ENCODE results near the gene PSD. TPM values are rescaled to one million over a fixed set of nuclear protein-coding genes. Genes with fewer than 3 reads are reported as not detected.

Gene PSD
- total and polyA plus RNA-seq, 10 of the 15 experiments (the other 5 are each of a cell fraction or from before 2014, with no cell fraction given), result 0.11 to 2.0 (median 0.49) TPM; not detected in 2

DNA sequence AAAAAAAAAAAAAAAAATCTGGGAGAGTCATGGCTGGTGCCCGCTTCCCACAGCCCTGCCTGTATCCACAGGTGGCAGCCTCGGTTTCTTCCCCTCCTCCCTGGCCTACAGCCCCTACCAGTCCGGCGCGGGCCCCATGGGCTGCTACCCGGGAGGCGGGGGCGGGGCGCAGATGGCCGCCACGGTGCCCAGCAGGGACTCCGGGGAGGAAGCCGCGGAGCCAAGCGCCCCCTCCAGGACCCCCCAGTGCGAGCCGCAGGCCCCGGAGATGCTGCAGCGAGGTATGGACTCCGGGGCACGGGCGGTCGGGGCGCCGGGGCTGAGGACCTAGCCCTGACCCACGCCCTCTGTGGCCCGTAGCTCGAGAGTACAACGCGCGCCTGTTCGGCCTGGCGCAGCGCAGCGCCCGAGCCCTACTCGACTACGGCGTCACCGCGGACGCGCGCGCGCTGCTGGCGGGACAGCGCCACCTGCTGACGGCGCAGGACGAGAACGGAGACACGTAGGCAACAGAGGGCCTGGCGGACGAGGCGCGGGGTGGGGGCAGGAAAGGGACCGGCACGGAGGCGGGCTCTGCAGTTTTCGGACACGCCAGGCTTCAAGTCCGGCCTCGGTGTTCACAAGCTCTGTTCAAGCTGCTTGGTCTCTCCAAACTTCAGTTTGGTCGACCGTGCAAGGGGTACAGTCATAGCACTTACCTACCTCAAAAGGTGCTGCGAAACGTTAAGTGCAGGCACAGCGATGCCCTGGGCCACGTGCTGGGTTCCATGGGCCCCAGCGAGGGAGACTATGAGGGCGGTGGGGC is 19.2 kb downstream of the PSD start (continued):
- TF ChIP-seq, protein P1, sequence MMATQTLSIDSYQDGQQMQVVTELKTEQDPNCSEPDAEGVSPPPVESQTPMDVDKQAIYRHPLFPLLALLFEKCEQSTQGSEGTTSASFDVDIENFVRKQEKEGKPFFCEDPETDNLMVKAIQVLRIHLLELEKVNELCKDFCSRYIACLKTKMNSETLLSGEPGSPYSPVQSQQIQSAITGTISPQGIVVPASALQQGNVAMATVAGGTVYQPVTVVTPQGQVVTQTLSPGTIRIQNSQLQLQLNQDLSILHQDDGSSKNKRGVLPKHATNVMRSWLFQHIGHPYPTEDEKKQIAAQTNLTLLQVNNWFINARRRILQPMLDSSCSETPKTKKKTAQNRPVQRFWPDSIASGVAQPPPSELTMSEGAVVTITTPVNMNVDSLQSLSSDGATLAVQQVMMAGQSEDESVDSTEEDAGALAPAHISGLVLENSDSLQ (IDR thresholded peaks at IDR 0.05), result peak; percentile 42
- TF ChIP-seq, protein P2, sequence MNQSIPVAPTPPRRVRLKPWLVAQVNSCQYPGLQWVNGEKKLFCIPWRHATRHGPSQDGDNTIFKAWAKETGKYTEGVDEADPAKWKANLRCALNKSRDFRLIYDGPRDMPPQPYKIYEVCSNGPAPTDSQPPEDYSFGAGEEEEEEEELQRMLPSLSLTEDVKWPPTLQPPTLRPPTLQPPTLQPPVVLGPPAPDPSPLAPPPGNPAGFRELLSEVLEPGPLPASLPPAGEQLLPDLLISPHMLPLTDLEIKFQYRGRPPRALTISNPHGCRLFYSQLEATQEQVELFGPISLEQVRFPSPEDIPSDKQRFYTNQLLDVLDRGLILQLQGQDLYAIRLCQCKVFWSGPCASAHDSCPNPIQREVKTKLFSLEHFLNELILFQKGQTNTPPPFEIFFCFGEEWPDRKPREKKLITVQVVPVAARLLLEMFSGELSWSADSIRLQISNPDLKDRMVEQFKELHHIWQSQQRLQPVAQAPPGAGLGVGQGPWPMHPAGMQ (IDR thresholded peaks at IDR 0.05; ENCODE audit: borderline replicate concordance), result no peak
- TF ChIP-seq, protein P3, sequence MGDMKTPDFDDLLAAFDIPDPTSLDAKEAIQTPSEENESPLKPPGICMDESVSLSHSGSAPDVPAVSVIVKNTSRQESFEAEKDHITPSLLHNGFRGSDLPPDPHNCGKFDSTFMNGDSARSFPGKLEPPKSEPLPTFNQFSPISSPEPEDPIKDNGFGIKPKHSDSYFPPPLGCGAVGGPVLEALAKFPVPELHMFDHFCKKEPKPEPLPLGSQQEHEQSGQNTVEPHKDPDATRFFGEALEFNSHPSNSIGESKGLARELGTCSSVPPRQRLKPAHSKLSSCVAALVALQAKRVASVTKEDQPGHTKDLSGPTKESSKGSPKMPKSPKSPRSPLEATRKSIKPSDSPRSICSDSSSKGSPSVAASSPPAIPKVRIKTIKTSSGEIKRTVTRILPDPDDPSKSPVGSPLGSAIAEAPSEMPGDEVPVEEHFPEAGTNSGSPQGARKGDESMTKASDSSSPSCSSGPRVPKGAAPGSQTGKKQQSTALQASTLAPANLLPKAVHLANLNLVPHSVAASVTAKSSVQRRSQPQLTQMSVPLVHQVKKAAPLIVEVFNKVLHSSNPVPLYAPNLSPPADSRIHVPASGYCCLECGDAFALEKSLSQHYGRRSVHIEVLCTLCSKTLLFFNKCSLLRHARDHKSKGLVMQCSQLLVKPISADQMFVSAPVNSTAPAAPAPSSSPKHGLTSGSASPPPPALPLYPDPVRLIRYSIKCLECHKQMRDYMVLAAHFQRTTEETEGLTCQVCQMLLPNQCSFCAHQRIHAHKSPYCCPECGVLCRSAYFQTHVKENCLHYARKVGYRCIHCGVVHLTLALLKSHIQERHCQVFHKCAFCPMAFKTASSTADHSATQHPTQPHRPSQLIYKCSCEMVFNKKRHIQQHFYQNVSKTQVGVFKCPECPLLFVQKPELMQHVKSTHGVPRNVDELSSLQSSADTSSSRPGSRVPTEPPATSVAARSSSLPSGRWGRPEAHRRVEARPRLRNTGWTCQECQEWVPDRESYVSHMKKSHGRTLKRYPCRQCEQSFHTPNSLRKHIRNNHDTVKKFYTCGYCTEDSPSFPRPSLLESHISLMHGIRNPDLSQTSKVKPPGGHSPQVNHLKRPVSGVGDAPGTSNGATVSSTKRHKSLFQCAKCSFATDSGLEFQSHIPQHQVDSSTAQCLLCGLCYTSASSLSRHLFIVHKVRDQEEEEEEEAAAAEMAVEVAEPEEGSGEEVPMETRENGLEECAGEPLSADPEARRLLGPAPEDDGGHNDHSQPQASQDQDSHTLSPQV (IDR thresholded peaks at IDR 0.05), result 0 out of 2 replicates have a peak, but pooled peaks have one; percentile 42
- TF ChIP-seq ZNF24 (IDR thresholded peaks at IDR 0.05) (peak; percentile 24; the same call in 1 of the 2 replicates), SMC3 (IDR thresholded peaks at IDR 0.05; ENCODE audit: borderline replicate concordance, low read length) (peak; percentile 80), SRF (IDR thresholded peaks at IDR 0.05; ENCODE audit: low read depth in 2 of 2, low read length in 2 of 2) (0 out of 4 replicates have a peak, but pooled peaks of 1 of the 2 experiments have one; percentile 45), POLR2A (IDR thresholded peaks at IDR 0.05; ENCODE audit: low read depth, low read length) (peak; percentile 86), HDAC2 (IDR thresholded peaks at IDR 0.05) (no peak)
- TF ChIP-seq, protein P4, sequence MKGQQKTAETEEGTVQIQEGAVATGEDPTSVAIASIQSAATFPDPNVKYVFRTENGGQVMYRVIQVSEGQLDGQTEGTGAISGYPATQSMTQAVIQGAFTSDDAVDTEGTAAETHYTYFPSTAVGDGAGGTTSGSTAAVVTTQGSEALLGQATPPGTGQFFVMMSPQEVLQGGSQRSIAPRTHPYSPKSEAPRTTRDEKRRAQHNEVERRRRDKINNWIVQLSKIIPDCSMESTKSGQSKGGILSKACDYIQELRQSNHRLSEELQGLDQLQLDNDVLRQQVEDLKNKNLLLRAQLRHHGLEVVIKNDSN (IDR thresholded peaks at IDR 0.05; ENCODE audit: borderline replicate concordance, extremely low read length, insufficient read depth, low read depth, low read length), result no peak
- TF ChIP-seq, protein P5, sequence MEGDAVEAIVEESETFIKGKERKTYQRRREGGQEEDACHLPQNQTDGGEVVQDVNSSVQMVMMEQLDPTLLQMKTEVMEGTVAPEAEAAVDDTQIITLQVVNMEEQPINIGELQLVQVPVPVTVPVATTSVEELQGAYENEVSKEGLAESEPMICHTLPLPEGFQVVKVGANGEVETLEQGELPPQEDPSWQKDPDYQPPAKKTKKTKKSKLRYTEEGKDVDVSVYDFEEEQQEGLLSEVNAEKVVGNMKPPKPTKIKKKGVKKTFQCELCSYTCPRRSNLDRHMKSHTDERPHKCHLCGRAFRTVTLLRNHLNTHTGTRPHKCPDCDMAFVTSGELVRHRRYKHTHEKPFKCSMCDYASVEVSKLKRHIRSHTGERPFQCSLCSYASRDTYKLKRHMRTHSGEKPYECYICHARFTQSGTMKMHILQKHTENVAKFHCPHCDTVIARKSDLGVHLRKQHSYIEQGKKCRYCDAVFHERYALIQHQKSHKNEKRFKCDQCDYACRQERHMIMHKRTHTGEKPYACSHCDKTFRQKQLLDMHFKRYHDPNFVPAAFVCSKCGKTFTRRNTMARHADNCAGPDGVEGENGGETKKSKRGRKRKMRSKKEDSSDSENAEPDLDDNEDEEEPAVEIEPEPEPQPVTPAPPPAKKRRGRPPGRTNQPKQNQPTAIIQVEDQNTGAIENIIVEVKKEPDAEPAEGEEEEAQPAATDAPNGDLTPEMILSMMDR (IDR thresholded peaks at IDR 0.05 in 2 of 3, conservative IDR thresholded peaks at IDR 0.05 in 1 of 3; ENCODE audit: control insufficient read depth in 2 of 3, extremely low read depth in 1 of 3, insufficient read depth in 1 of 3, low read depth in 3 of 3, low read length in 3 of 3), result peak; percentile 88 to 94 (median 88)

Data from GM12878 (cell line).